Epithelial cell of proximal tubule (primary cell): ENCODE results near the gene EIF4E1B. TPM values are rescaled to one million over a fixed set of nuclear protein-coding genes. Genes with fewer than 3 reads are reported as not detected.

Source experiments
- DNase-seq: peaks from one replicate; pipeline ENCODE4 v3.0.0-alpha.2; 2011; ENCODE audit warnings: low read depth
- H3K4me3 ChIP-seq: 2 replicates; pipeline ENCODE4 v1.5.1; 2011; ENCODE audit warnings: low read depth, mild to moderate bottlenecking, low read length
- CTCF ChIP-seq: conservative IDR thresholded peaks from 2 replicates; pipeline ENCODE4 v1.5.1; 2012; ENCODE audit warnings: low read depth, mild to moderate bottlenecking, low read length
- total RNA-seq: library from RNA; depleted of rRNA; stranded (reverse); fragments of >200 nt; gene quantifications from 2 replicates; pipeline ENCODE4 v1.2.3, GENCODE V29; 2015

The EIF4E1B gene
- total RNA-seq, 1 donor from 2014 or later = not detected

- DNase-seq = no peak
- H3K4me3 ChIP-seq = no peak overlapping the region
- TF ChIP-seq CTCF = no peak
These were observed 17.6 kb upstream of the EIF4E1B start for GRCh38 chr5:176612855-176613254.

- no peak for DNase-seq
- TF ChIP-seq CTCF = no peak
These were observed 15.5 kb upstream of the EIF4E1B start for GRCh38 chr5:176614805-176615478.

GRCh38 chr5:176616511-176616910, 14.0 kb upstream of the EIF4E1B start:
- TF ChIP-seq CTCF = no peak
- no peak overlapping the region for H3K4me3 ChIP-seq
- no peak for DNase-seq

More at GRCh38 chr5:176614805-176615478, 15.5 kb upstream of the EIF4E1B start:
- no peak overlapping the region for H3K4me3 ChIP-seq

GRCh38 chr5:176618783-176619182, 11.7 kb upstream of the EIF4E1B start:
- no peak for DNase-seq
- no peak for TF ChIP-seq CTCF
- peak overlapping the region; percentile 34 for H3K4me3 ChIP-seq

- peak overlapping the region; percentile 34 for H3K4me3 ChIP-seq
- no peak for DNase-seq
- peak; percentile 60 for TF ChIP-seq CTCF
These were observed 11.3 kb upstream of the EIF4E1B start for GRCh38 chr5:176619203-176619568.

- H3K4me3 ChIP-seq = no peak overlapping the region
- DNase-seq = no peak
- no peak for TF ChIP-seq CTCF
These were observed 10.7 kb upstream of the EIF4E1B start for GRCh38 chr5:176619569-176620332.
